ENCODE results near the gene ITGB8. TPM values are rescaled to one million over a fixed set of nuclear protein-coding genes. Genes with fewer than 3 reads are reported as not detected.

The ITGB8 gene
- total and polyA plus RNA-seq, 2 experiments from 2014 or later: 0.71 to 3.0 TPM

GRCh38 chr7:20411372-20411771, 80.7 kb downstream of the ITGB8 start:
- Histone ChIP-seq H3K27ac (ENCODE audit: low read depth) (no peak overlapping the region), H3K4me3 (no peak overlapping the region), H3F3A (replicated peaks; ENCODE audit: low read depth) (no peaks in the 10 kb centered on the region), H3K9me2 (ENCODE audit: insufficient read depth) (no peaks in the 10 kb centered on the region), H3K36me3 (ENCODE audit: insufficient read depth) (no peaks in the 10 kb centered on the region), H3K79me2 (replicated peaks; ENCODE audit: insufficient read depth) (no peaks in the 10 kb centered on the region), H3K27me3 (ENCODE audit: insufficient read depth) (no peaks in the 10 kb centered on the region), H4K20me1 (replicated peaks; ENCODE audit: insufficient read depth) (no peaks in the 10 kb centered on the region), H2AFZ (no peak overlapping the region), H3K4me1 (ENCODE audit: insufficient read depth) (peaks cover 6% of the 10 kb centered on the region; the same call in 1 of the 2 replicates), H3K4me2 (no peak overlapping the region)
- H3K4me1 Mint-ChIP-seq: 0 out of 3 replicates have a peak, but pooled peaks cover 2% of the 10 kb centered on the region
- H3K4me3 Mint-ChIP-seq: no peak overlapping the region
- no peak for TF ChIP-seq ZNF331 (CRISPR knock-in tag; IDR thresholded peaks at IDR 0.05; ENCODE audit: low read depth)
- TF ChIP-seq REST (IDR thresholded peaks at IDR 0.05; ENCODE audit: unreplicated experiment): no peak
- TF ChIP-seq CREB1 (CRISPR knock-in tag; IDR thresholded peaks at IDR 0.05; ENCODE audit: low read depth): no peak
- TF ChIP-seq POLR2AphosphoS5 (IDR thresholded peaks at IDR 0.05; ENCODE audit: low read depth): no peak
- TF ChIP-seq ZNF114 (CRISPR knock-in tag; IDR thresholded peaks at IDR 0.05): no peak
- TF ChIP-seq, protein P1, sequence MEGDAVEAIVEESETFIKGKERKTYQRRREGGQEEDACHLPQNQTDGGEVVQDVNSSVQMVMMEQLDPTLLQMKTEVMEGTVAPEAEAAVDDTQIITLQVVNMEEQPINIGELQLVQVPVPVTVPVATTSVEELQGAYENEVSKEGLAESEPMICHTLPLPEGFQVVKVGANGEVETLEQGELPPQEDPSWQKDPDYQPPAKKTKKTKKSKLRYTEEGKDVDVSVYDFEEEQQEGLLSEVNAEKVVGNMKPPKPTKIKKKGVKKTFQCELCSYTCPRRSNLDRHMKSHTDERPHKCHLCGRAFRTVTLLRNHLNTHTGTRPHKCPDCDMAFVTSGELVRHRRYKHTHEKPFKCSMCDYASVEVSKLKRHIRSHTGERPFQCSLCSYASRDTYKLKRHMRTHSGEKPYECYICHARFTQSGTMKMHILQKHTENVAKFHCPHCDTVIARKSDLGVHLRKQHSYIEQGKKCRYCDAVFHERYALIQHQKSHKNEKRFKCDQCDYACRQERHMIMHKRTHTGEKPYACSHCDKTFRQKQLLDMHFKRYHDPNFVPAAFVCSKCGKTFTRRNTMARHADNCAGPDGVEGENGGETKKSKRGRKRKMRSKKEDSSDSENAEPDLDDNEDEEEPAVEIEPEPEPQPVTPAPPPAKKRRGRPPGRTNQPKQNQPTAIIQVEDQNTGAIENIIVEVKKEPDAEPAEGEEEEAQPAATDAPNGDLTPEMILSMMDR (conservative IDR thresholded peaks at IDR 0.05; ENCODE audit: low read depth in 2 of 2): no peak
- TF ChIP-seq, protein P2, sequence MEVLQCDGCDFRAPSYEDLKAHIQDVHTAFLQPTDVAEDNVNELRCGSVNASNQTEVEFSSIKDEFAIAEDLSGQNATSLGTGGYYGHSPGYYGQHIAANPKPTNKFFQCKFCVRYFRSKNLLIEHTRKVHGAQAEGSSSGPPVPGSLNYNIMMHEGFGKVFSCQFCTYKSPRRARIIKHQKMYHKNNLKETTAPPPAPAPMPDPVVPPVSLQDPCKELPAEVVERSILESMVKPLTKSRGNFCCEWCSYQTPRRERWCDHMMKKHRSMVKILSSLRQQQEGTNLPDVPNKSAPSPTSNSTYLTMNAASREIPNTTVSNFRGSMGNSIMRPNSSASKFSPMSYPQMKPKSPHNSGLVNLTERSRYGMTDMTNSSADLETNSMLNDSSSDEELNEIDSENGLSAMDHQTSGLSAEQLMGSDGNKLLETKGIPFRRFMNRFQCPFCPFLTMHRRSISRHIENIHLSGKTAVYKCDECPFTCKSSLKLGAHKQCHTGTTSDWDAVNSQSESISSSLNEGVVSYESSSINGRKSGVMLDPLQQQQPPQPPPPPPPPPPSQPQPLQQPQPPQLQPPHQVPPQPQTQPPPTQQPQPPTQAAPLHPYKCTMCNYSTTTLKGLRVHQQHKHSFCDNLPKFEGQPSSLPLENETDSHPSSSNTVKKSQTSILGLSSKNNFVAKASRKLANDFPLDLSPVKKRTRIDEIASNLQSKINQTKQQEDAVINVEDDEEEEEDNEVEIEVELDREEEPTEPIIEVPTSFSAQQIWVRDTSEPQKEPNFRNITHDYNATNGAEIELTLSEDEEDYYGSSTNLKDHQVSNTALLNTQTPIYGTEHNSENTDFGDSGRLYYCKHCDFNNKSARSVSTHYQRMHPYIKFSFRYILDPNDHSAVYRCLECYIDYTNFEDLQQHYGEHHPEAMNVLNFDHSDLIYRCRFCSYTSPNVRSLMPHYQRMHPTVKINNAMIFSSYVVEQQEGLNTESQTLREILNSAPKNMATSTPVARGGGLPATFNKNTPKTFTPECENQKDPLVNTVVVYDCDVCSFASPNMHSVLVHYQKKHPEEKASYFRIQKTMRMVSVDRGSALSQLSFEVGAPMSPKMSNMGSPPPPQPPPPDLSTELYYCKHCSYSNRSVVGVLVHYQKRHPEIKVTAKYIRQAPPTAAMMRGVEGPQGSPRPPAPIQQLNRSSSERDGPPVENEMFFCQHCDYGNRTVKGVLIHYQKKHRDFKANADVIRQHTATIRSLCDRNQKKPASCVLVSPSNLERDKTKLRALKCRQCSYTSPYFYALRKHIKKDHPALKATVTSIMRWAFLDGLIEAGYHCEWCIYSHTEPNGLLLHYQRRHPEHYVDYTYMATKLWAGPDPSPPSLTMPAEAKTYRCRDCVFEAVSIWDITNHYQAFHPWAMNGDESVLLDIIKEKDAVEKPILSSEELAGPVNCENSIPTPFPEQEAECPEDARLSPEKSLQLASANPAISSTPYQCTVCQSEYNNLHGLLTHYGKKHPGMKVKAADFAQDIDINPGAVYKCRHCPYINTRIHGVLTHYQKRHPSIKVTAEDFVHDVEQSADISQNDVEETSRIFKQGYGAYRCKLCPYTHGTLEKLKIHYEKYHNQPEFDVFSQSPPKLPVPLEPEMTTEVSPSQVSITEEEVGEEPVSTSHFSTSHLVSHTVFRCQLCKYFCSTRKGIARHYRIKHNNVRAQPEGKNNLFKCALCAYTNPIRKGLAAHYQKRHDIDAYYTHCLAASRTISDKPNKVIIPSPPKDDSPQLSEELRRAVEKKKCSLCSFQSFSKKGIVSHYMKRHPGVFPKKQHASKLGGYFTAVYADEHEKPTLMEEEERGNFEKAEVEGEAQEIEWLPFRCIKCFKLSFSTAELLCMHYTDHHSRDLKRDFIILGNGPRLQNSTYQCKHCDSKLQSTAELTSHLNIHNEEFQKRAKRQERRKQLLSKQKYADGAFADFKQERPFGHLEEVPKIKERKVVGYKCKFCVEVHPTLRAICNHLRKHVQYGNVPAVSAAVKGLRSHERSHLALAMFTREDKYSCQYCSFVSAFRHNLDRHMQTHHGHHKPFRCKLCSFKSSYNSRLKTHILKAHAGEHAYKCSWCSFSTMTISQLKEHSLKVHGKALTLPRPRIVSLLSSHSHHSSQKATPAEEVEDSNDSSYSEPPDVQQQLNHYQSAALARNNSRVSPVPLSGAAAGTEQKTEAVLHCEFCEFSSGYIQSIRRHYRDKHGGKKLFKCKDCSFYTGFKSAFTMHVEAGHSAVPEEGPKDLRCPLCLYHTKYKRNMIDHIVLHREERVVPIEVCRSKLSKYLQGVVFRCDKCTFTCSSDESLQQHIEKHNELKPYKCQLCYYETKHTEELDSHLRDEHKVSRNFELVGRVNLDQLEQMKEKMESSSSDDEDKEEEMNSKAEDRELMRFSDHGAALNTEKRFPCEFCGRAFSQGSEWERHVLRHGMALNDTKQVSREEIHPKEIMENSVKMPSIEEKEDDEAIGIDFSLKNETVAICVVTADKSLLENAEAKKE (CRISPR knock-in tag; IDR thresholded peaks at IDR 0.05): no peak
- TF ChIP-seq NANOG (IDR thresholded peaks at IDR 0.05; ENCODE audit: borderline replicate concordance): no peak
- no peak for TF ChIP-seq STAT1 (IDR thresholded peaks at IDR 0.05; ENCODE audit: unreplicated experiment)
- TF ChIP-seq JUNB (IDR thresholded peaks at IDR 0.05; ENCODE audit: unreplicated experiment): no peak
- TF ChIP-seq EZH2phosphoT487 (IDR thresholded peaks at IDR 0.05; ENCODE audit: unreplicated experiment): no peak
- no peak for TF ChIP-seq ETS1 (IDR thresholded peaks at IDR 0.05)
- no peak for TF ChIP-seq EZH2 (IDR thresholded peaks at IDR 0.05; ENCODE audit: low read depth, unreplicated experiment)
- ATAC-seq (no peak), DNase-seq (ENCODE audit: low spot score) (no peak)
- peaks cover 2% of the 10 kb centered on the region for H3K27me3 Mint-ChIP-seq (ENCODE audit: insufficient read depth, low read depth, poor library complexity)
- H3K27ac Mint-ChIP-seq: no peak overlapping the region
- no peaks in the 10 kb centered on the region for H3K36me3 Mint-ChIP-seq (ENCODE audit: low read depth)
- no peaks in the 10 kb centered on the region for H3K9me3 Mint-ChIP-seq

All from GM23338 (cell line).